Stromal cell of bone marrow (primary cell): Measurements from ENCODE around the gene PCED1A.

Experiments used
- DNase-seq: peaks from one replicate; pipeline ENCODE4 v3.0.0-alpha.2; 2012; ENCODE audit warnings: low read depth

PCED1A gene

DNA sequence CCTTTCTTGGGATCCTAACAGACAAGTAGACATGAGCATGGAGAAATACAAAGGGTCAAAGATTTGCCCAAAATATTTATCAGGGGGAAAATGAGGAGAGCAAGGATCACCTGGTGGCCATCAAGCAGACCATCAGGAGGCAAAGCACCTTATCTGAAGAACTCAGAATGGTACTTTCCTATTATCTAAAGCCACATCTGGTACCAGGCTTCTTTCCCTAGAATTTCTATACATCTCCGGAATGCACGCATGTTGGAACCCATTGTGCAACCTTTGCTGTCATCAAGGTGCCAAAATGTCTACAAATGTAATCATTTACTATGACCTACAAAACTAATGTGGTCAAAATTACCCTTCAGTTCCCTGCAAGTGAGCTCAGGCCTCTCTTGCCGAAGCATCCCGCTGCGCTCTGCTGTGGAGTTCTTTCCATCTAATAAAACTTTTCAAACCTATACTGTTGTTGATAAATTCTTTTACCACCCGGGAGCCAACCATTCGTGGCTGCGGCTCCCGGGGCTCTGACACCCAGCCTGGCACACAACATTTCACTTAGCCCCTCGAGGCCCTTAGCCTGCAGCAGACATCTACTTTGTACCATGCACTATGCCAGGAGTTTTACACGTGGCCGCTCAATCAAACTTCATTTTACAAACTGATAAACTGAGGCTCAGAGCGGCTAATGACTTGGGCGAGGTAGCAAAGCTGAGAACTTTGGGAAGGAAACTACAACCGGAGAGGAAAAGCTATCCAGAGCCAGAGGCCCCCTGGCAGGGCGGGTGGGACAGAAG lies 36.2 kb downstream of the PCED1A start:
- DNase-seq, result no peak

GRCh38 chr20:2801286-2801728 lies 39.1 kb downstream of the PCED1A start:
- DNase-seq, result no peak

- DNase-seq, result no peak
Observed at GRCh38 chr20:2800521-2801285, 39.8 kb downstream of the PCED1A start, which contains the start of gene CPXM1. TSS of gene CPXM1 (minus strand) at chr20:2800627. CDS start at chr20:2800572, 55 bp downstream.

- no peak for DNase-seq
Observed at GRCh38 chr20:2799688-2800520, 40.6 kb downstream of the PCED1A start.

DNA sequence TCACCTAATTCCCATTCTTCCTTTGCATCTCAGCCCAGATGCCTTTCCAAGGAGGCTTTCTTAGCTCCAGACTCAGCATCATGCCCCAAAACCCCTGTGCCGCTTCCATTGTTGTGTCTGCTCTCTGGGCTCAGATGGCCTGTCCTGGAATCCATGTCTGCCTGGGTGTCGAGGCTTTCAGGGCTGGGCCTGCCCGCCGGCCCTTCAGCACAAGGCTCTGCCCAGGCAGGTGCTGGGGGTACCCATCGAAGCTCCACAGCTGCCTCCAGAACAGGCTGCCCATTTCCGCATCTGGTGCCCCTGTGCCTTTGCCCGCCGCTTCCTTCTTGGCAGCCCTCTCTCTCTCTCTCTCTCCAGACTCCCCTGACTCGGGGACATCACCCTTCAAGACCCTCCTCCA lies 41.2 kb downstream of the PCED1A start:
- no peak for DNase-seq

DNA sequence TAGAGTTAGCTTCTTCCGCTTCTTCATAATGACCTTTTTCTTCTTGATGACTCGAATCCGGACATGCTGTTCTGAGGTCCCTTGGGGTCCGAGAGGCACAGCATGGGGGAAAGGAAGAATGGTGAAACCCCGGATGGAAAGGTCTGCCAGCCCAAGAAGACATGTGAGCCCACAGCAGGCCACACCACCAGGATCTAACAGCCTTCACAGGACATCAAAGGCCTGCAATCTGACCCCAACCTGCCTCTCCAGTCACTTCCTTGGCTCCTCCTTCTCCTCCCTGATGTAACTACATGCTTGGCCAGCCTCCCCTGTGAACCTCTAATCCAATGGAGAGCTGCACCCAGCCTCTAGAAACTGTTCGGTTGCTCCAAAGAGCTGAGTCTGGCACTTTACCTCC lies 41.6 kb downstream of the PCED1A start:
- no peak for DNase-seq

DNA sequence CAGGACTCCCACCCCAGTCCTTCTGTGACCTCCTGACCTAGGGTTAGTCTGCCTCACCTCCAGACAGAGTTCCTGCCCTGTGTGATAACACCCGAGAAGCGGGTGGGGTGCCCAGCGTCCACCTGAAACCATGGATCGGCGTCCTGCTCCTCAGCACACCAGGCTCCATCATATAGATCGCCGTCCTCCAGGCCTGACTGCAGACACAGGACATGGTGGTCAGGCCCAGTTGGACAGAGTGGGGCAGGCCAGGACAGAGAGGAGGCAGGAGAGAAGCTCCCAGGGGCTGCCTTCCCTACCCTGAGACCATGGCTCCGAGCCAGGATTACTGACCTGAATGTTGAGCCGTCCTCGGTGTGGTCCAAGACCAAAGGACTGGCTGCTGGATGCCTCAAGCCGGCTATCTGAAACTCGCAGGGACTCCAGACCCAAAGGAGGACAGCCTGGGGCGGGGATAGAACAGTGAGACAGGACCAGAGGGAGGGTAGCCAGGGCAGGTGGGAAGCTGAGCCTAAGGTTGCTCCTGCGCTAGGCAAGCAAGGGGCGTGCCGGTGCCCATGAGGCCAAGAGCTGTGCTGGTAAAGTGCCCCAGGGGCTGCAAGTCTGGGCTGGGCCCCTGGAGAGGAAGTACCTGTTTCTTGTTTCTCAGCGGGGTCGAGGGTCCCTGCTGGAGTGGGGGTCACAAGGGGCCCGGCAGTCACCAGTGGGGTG lies 42.2 kb downstream of the PCED1A start:
- DNase-seq, result no peak

- no peak for DNase-seq
Observed at GRCh38 chr20:2797136-2797983, 43.1 kb downstream of the PCED1A start.

GRCh38 chr20:2796011-2796660 lies 44.3 kb downstream of the PCED1A start:
- DNase-seq, result no peak

GRCh38 chr20:2795451-2795850 lies 45.0 kb downstream of the PCED1A start:
- DNase-seq, result no peak

- no peak for DNase-seq
Observed at GRCh38 chr20:2794866-2795447, 45.5 kb downstream of the PCED1A start.

GRCh38 chr20:2794202-2794748 lies 46.2 kb downstream of the PCED1A start:
- no peak for DNase-seq

DNA sequence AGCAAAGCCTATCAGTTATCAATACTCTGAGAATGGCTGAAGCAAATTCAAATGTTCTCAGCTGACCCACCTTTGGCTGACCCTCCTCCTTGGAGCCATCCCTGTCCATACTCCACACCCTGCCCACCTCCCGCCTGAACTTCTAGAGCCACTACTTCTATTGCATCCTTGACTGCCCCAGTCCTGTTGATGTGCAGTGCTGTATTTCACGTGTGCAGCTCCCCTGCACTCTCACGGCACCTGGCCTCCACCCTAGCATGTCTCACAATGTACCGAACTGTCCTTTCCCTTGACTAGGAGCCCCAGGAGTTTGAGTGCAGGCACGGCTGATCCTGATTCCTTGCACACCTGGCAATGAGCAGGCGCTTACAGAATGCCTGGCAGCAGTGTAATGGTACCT lies 47.0 kb downstream of the PCED1A start:
- no peak for DNase-seq
